ENCODE data around the gene EFNA5. TPM values are rescaled to one million over a fixed set of nuclear protein-coding genes. Genes with fewer than 3 reads are reported as not detected.

The EFNA5 gene
- polyA plus RNA-seq, 1 donor from 2014 or later, result 4.2 TPM

GRCh38 chr5:107610798-107611197, 59.9 kb downstream of the EFNA5 start:
- no peaks in the 10 kb centered on the region for H3F3A ChIP-seq (ENCODE audit: insufficient read depth, low read length, poor library complexity, severe bottlenecking)
- H4K20me1 ChIP-seq (ENCODE audit: insufficient read depth), result no peaks in the 10 kb centered on the region

GRCh38 chr5:107607671-107608345, 62.9 kb downstream of the EFNA5 start:
- Histone ChIP-seq H3K27me3 (ENCODE audit: insufficient read depth, low read depth, low read length) (no peaks in the 10 kb centered on the region), H3K79me2 (replicated peaks; ENCODE audit: insufficient read depth, low read length) (peaks cover 61% of the 10 kb centered on the region), H3K9me3 (ENCODE audit: low read length) (no peaks in the 10 kb centered on the region), H3K4me3 (ENCODE audit: low read length) (peak overlapping the region; percentile 50), H3K36me3 (ENCODE audit: insufficient read depth, low read length) (no peaks in the 10 kb centered on the region), H3K9me2 (ENCODE audit: insufficient read depth, low read length) (no peaks in the 10 kb centered on the region), H3K27ac (ENCODE audit: low read length) (peak overlapping the region; percentile 59), H3K4me2 (ENCODE audit: low read length) (no peak overlapping the region), H3K9ac (ENCODE audit: low read length) (peak overlapping the region; percentile 28), H3F3A (ENCODE audit: insufficient read depth, low read length, poor library complexity, severe bottlenecking) (no peaks in the 10 kb centered on the region), H4K20me1 (ENCODE audit: insufficient read depth) (no peaks in the 10 kb centered on the region), H2AFZ (ENCODE audit: low read depth, low read length) (no peak overlapping the region)
- TF ChIP-seq EP300 (conservative IDR thresholded peaks at IDR 0.05; ENCODE audit: poor library complexity, severe bottlenecking) (peak; percentile 63), SMC3 (conservative IDR thresholded peaks at IDR 0.05; ENCODE audit: poor library complexity) (no peak), REST (IDR thresholded peaks at IDR 0.05; ENCODE audit: borderline replicate concordance) (no peak), CTCF (IDR thresholded peaks at IDR 0.05; ENCODE audit: poor library complexity, severe bottlenecking) (peak; percentile 48), POLR2AphosphoS5 (IDR thresholded peaks at IDR 0.05) (no peak), EZH2 (IDR thresholded peaks at IDR 0.05; ENCODE audit: borderline replicate concordance, insufficient read depth, low read length, poor library complexity, severe bottlenecking) (no peak)

More at GRCh38 chr5:107610798-107611197, 59.9 kb downstream of the EFNA5 start:
- H3K9ac ChIP-seq (ENCODE audit: low read length), result no peak overlapping the region
- H3K36me3 ChIP-seq (ENCODE audit: insufficient read depth, low read length), result no peaks in the 10 kb centered on the region
- no peaks in the 10 kb centered on the region for H3K9me2 ChIP-seq (ENCODE audit: insufficient read depth, low read length)
- no peaks in the 10 kb centered on the region for H3K9me3 ChIP-seq (ENCODE audit: low read length)
- no peaks in the 10 kb centered on the region for H3K27me3 ChIP-seq (ENCODE audit: insufficient read depth, low read depth, low read length)
- no peak overlapping the region for H3K4me2 ChIP-seq (ENCODE audit: low read length)
- peaks cover 52% of the 10 kb centered on the region for H3K79me2 ChIP-seq (replicated peaks; ENCODE audit: insufficient read depth, low read length)
- H3K27ac ChIP-seq (ENCODE audit: low read length), result no peak overlapping the region
- H3K4me3 ChIP-seq (ENCODE audit: low read length), result no peak overlapping the region
- no peak overlapping the region for H2AFZ ChIP-seq (ENCODE audit: low read depth, low read length)
- TF ChIP-seq EP300 (conservative IDR thresholded peaks at IDR 0.05; ENCODE audit: poor library complexity, severe bottlenecking) (no peak), SMC3 (conservative IDR thresholded peaks at IDR 0.05; ENCODE audit: poor library complexity) (no peak), CTCF (IDR thresholded peaks at IDR 0.05; ENCODE audit: poor library complexity, severe bottlenecking) (no peak), EZH2 (IDR thresholded peaks at IDR 0.05; ENCODE audit: borderline replicate concordance, insufficient read depth, low read length, poor library complexity, severe bottlenecking) (no peak), TAF1 (IDR thresholded peaks at IDR 0.05; ENCODE audit: low read depth) (no peak), MXI1 (conservative IDR thresholded peaks at IDR 0.05; ENCODE audit: poor library complexity, severe bottlenecking) (no peak)

All from neural cell (in vitro differentiated cells).